OCI-LY1 (cell line): Measurements from ENCODE around the gene NEGR1.

Experiments used
- CTCF ChIP-seq: fragments of 200-600 bp; sonication (generic), shearing (Covaris generic); IDR thresholded peaks from 2 replicates; pipeline ENCODE4 v1.5.1; 2017; ENCODE audit warnings: mild to moderate bottlenecking, antibody characterized with exemption, low read length, moderate library complexity, mixed read lengths
- EZH2 ChIP-seq: fragments of 200-600 bp; sonication (generic), shearing (Covaris generic); IDR thresholded peaks from 2 replicates; pipeline ENCODE4 v1.8.0; 2017; ENCODE audit warnings: borderline replicate concordance, mixed run types, mild to moderate bottlenecking, antibody characterized with exemption, low read length, moderate library complexity, mixed read lengths

GRCh38 chr1:72101840-72102632 is 180.3 kb downstream of the NEGR1 start:
- TF ChIP-seq CTCF = no peak
- TF ChIP-seq EZH2 = no peak
